Panc1 (cell line): Measurements from ENCODE around the gene ARHGAP8. TPM values are rescaled to one million over a fixed set of nuclear protein-coding genes. Genes with fewer than 3 reads are reported as not detected.

ENCODE experiments used
- ATAC-seq: fragments of 200-7000 bp; cut with Tn5 transposase; 2 replicates; pipeline ENCODE4 v1.9.1; 2020; ENCODE audit warnings: mild to moderate bottlenecking, moderate library complexity
- BruUV-seq: library from RNA; stranded (reverse); fragments of 400-500 nt; replicated peaks from 2 replicates; lab custom pipeline; 2021; lab: Mats Ljungman, UMichigan
- CTCF ChIA-PET: fragments of 300-600 bp; sonication (Branson Sonifier 250); formaldehyde crosslinking; loops from one replicate; lab custom pipeline; 2022; ENCODE audit warnings: antibody characterized with exemption; lab: Charles Lee
- POLR2A ChIA-PET: fragments of 300-600 bp; sonication (Branson Sonifier 250); formaldehyde crosslinking; loops from one replicate; lab custom pipeline; 2022; ENCODE audit warnings: antibody characterized with exemption; lab: Charles Lee
- DNase-seq: peaks from one replicate; pipeline ENCODE4 v3.0.0-alpha.2; 2010; ENCODE audit warnings: low read depth, low spot score
- H3K27ac ChIP-seq: 2 replicates; pipeline ENCODE4 v1.5.1; 2011; ENCODE audit warnings: mild to moderate bottlenecking, low read length, inconsistent platforms
- H3K27me3 ChIP-seq: fragments of 200-500 bp; sonication (Bioruptor generic); 2 replicates; pipeline ENCODE4 v1.6.0; 2014; ENCODE audit warnings: low read length, inconsistent platforms; ENCODE audit not compliant: control insufficient read depth, insufficient read depth
- H3K36me3 ChIP-seq: fragments of 200-500 bp; sonication (Bioruptor generic); 2 replicates; pipeline ENCODE4 v1.5.1; 2014; ENCODE audit warnings: inconsistent platforms, mild to moderate bottlenecking, low read length, moderate library complexity; ENCODE audit not compliant: control insufficient read depth, insufficient read depth
- H3K4me1 ChIP-seq: 2 replicates; pipeline ENCODE4 v1.5.1; 2011; ENCODE audit warnings: inconsistent platforms, mild to moderate bottlenecking, low read length, moderate library complexity; ENCODE audit not compliant: control insufficient read depth, insufficient read depth
- H3K4me3 ChIP-seq, 2 experiments: 2 replicates each; pipeline ENCODE4 v1.5.1; 2011 to 2012; ENCODE audit warnings: low read depth in 2 of 2, low read length in 2 of 2, mild to moderate bottlenecking in 2 of 2, inconsistent platforms in 1 of 2, moderate library complexity in 1 of 2
- H3K9me3 ChIP-seq: fragments of 200-500 bp; sonication (Bioruptor generic); 2 replicates; pipeline ENCODE4 v1.5.1; 2014; ENCODE audit warnings: low read depth, mild to moderate bottlenecking, inconsistent platforms, low read length, moderate library complexity; ENCODE audit not compliant: control insufficient read depth, insufficient read depth
- CTCF ChIP-seq: fragments of 450-650 bp; IDR thresholded peaks from 2 replicates; pipeline ENCODE4 v1.5.1; 2017; ENCODE audit warnings: mild to moderate bottlenecking
- POLR2AphosphoS5 ChIP-seq: IDR thresholded peaks from 2 replicates; pipeline ENCODE4 v1.6.1; 2012; ENCODE audit warnings: mild to moderate bottlenecking, low read depth, low read length, moderate library complexity
- REST ChIP-seq, 2 experiments: IDR thresholded peaks; 2 replicates each; pipeline ENCODE4 v1.6.1; 2011 to 2012; ENCODE audit warnings: low read depth in 2 of 2, control low read depth in 1 of 2, low read length in 1 of 2, mild to moderate bottlenecking in 1 of 2, moderate library complexity in 1 of 2; ENCODE audit not compliant: insufficient read depth in 1 of 2
- SIN3A ChIP-seq: IDR thresholded peaks from 2 replicates; pipeline ENCODE4 v1.6.1; 2012; ENCODE audit warnings: low read depth, mild to moderate bottlenecking, low read length, moderate library complexity, borderline replicate concordance; ENCODE audit not compliant: insufficient read depth
- TCF7L2 ChIP-seq: IDR thresholded peaks from 2 replicates; pipeline ENCODE4 v1.6.1; 2011; ENCODE audit warnings: mild to moderate bottlenecking, low read depth, low read length, inconsistent platforms
- in situ Hi-C: cut with HindIII; loops from 2 replicates; pipeline ENCODE4 v1.10.0; 2016; ENCODE audit warnings: low sequenced_read_pairs, low pct_unique_long_range_greater_than_20kb
- intact Hi-C: fragments of 100-400 bp; cut with micrococcal nuclease; formaldehyde crosslinking; loops from one replicate; pipeline ENCODE4 v1.10.0; 2022; ENCODE audit not compliant: unreplicated experiment
- total RNA-seq: library from RNA; stranded (reverse); gene quantifications from one replicate; pipeline ENCODE4 v1.2.1, GENCODE V29; 2021; ENCODE audit not compliant: unreplicated experiment

ARHGAP8 gene
- total RNA-seq, 1 experiment from 2014 or later, result 9.2 TPM

- no peak overlapping the region for H3K4me3 ChIP-seq
- no peaks in the 10 kb centered on the region for H3K9me3 ChIP-seq
- TF ChIP-seq CTCF, result no peak
- no peak for TF ChIP-seq TCF7L2
- no peak for TF ChIP-seq REST (IDR thresholded peaks at IDR 0.05; ENCODE audit: insufficient read depth in 1 of 2, low read depth in 2 of 2, low read length in 1 of 2)
- no peak for TF ChIP-seq POLR2AphosphoS5
- in situ Hi-C loops, result no loop called here
- ChIA-PET CTCF (no interaction called here), POLR2A (interaction anchor here (0.6 kb wide), 1 partner anchor 9 kb away, joined by 3 read pairs; no protein-coding TSS in a partner anchor)
- BruUV-seq, result no TSS peak
- no peaks in the 10 kb centered on the region for H3K27me3 ChIP-seq
- intact Hi-C loops, result no loop called here
- H3K36me3 ChIP-seq, result no peaks in the 10 kb centered on the region
- H3K4me1 ChIP-seq, result 0 out of 2 replicates have a peak, but pooled peaks cover 4% of the 10 kb centered on the region
- no peak overlapping the region for H3K27ac ChIP-seq
- DNase-seq (no peak), ATAC-seq (no peak)
Observed at GRCh38 chr22:44707752-44708151, 44.6 kb upstream of the ARHGAP8 start.

GRCh38 chr22:44709881-44710392 is 42.4 kb upstream of the ARHGAP8 start:
- no peak overlapping the region for H3K4me3 ChIP-seq
- no peaks in the 10 kb centered on the region for H3K4me1 ChIP-seq
- ChIA-PET POLR2A (no interaction called here), CTCF (no interaction called here)
- DNase-seq, result no peak
- in situ Hi-C loops, result no loop called here
- no peaks in the 10 kb centered on the region for H3K36me3 ChIP-seq
- BruUV-seq, result no TSS peak
- H3K27ac ChIP-seq, result no peak overlapping the region
- TF ChIP-seq CTCF (no peak), POLR2AphosphoS5 (no peak), REST (IDR thresholded peaks at IDR 0.05; ENCODE audit: insufficient read depth in 1 of 2, low read depth in 2 of 2, low read length in 1 of 2) (no peak), TCF7L2 (no peak), SIN3A (no peak)
- intact Hi-C loops, result no loop called here
- H3K27me3 ChIP-seq, result no peaks in the 10 kb centered on the region
- no peak for ATAC-seq
- H3K9me3 ChIP-seq, result no peaks in the 10 kb centered on the region
